Nephron (organoid): ENCODE data around the gene KIFAP3.
"Not testable (repeated sequence)": the region's sequence is repeated elsewhere in the genome, so short reads cannot be mapped to it uniquely, and the experiment has no call there.

Experiments
- H3K27ac Mint-ChIP-seq, 3 experiments: 2 replicates each; pipeline ENCODE4 v1.8.0; 2020; ENCODE audit warnings: mixed read lengths in 3 of 3, mild to moderate bottlenecking in 2 of 3, moderate library complexity in 1 of 3
- H3K27me3 Mint-ChIP-seq: 2 replicates; pipeline ENCODE4 v1.8.0; 2021; ENCODE audit warnings: low read depth, mild to moderate bottlenecking, moderate library complexity, mixed read lengths
- H3K36me3 Mint-ChIP-seq: 2 replicates; pipeline ENCODE4 v1.8.0; 2020; ENCODE audit warnings: low read depth, mixed read lengths
- H3K4me1 Mint-ChIP-seq: 2 replicates; pipeline ENCODE4 v1.8.0; 2020; ENCODE audit warnings: mixed read lengths
- H3K4me3 Mint-ChIP-seq, 3 experiments: 2 replicates each; pipeline ENCODE4 v1.8.0; 2020; ENCODE audit warnings: mild to moderate bottlenecking in 3 of 3, mixed read lengths in 3 of 3, moderate library complexity in 2 of 3
- H3K9me3 Mint-ChIP-seq: 2 replicates; pipeline ENCODE4 v1.8.0; 2020; ENCODE audit warnings: mixed read lengths
- TF ChIP-seq, protein P1 (sequence below), 3 experiments: fragments of 200-600 bp; sonication (generic); IDR thresholded peaks; one replicate each; pipeline ENCODE4 v1.5.0; 2021; ENCODE audit warnings: antibody characterized with exemption in 3 of 3; ENCODE audit not compliant: unreplicated experiment in 3 of 3

Gene KIFAP3

GRCh38 chr1:170017478-170017877, 57.0 kb downstream of the KIFAP3 start:
- no peaks in the 10 kb centered on the region for H3K27me3 Mint-ChIP-seq
- peaks cover 55% of the 10 kb centered on the region for H3K36me3 Mint-ChIP-seq
- no peak overlapping the region for H3K27ac Mint-ChIP-seq
- H3K4me1 Mint-ChIP-seq: no peaks in the 10 kb centered on the region
- TF ChIP-seq, protein P1, sequence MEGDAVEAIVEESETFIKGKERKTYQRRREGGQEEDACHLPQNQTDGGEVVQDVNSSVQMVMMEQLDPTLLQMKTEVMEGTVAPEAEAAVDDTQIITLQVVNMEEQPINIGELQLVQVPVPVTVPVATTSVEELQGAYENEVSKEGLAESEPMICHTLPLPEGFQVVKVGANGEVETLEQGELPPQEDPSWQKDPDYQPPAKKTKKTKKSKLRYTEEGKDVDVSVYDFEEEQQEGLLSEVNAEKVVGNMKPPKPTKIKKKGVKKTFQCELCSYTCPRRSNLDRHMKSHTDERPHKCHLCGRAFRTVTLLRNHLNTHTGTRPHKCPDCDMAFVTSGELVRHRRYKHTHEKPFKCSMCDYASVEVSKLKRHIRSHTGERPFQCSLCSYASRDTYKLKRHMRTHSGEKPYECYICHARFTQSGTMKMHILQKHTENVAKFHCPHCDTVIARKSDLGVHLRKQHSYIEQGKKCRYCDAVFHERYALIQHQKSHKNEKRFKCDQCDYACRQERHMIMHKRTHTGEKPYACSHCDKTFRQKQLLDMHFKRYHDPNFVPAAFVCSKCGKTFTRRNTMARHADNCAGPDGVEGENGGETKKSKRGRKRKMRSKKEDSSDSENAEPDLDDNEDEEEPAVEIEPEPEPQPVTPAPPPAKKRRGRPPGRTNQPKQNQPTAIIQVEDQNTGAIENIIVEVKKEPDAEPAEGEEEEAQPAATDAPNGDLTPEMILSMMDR (IDR thresholded peaks at IDR 0.05; ENCODE audit: unreplicated experiment in 3 of 3): no peak
- no peak overlapping the region for H3K4me3 Mint-ChIP-seq
- peaks cover 15% of the 10 kb centered on the region for H3K9me3 Mint-ChIP-seq

GRCh38 chr1:170012920-170013319, 61.6 kb downstream of the KIFAP3 start:
- TF ChIP-seq, protein P1 (IDR thresholded peaks at IDR 0.05; ENCODE audit: unreplicated experiment in 3 of 3): no peak
- Mint-ChIP-seq H3K9me3 (peaks cover 5% of the 10 kb centered on the region), H3K27me3 (no peaks in the 10 kb centered on the region), H3K4me1 (no peaks in the 10 kb centered on the region), H3K27ac (no peak overlapping the region), H3K4me3 (no peak overlapping the region), H3K36me3 (peaks cover 32% of the 10 kb centered on the region)

GRCh38 chr1:170010443-170010842, 64.1 kb downstream of the KIFAP3 start:
- Mint-ChIP-seq H3K4me1 (no peaks in the 10 kb centered on the region), H3K4me3 (no peak overlapping the region), H3K27ac (no peak overlapping the region), H3K9me3 (peaks cover 8% of the 10 kb centered on the region), H3K27me3 (no peaks in the 10 kb centered on the region), H3K36me3 (peaks cover 17% of the 10 kb centered on the region)
- TF ChIP-seq, protein P1 (IDR thresholded peaks at IDR 0.05; ENCODE audit: unreplicated experiment in 3 of 3): peak; percentile 49 to 63 (median 52)

DNA sequence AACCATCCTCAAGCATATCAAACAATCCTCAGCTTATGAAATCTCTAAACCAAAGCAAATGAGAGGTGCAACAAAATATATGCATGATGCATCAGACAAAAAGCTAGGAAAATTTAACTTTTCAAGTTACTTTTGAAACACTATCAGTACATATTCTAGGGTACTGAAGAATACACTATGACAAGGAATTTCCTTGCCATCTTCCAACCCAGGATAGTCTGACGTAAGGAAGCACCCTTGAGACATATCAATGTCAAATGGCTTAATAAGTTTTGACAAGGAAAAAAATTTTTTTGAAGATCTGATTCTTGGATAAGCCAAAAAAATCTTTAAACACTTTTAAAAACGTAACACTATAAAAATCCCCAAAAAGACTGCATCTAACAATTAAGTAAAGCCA, 64.9 kb downstream of the KIFAP3 start:
- Mint-ChIP-seq H3K27ac (no peak overlapping the region), H3K27me3 (no peaks in the 10 kb centered on the region), H3K4me3 (no peak overlapping the region), H3K4me1 (no peaks in the 10 kb centered on the region), H3K9me3 (peaks cover 8% of the 10 kb centered on the region), H3K36me3 (peaks cover 14% of the 10 kb centered on the region)
- TF ChIP-seq, protein P1 (IDR thresholded peaks at IDR 0.05; ENCODE audit: unreplicated experiment in 3 of 3): no peak

DNA sequence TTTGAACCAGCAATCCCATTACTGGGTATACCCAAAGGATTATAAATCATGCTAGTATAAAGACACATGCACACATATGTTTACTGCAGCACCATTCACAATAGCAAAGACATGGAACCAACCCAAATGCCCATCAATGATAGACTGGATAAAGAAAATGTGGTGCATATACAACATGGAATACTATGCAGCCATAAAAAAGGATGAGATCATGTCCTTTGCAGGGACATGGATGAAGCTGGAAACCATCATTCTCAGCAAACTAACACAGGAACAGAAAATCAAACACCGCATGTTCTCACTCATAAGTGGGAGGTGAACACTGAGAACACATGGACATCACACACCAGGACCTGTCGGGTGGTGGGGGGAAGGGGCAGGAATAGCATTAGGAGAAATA, 65.8 kb downstream of the KIFAP3 start:
- not testable (repeated sequence) for H3K4me1 Mint-ChIP-seq, H3K27me3 Mint-ChIP-seq, H3K9me3 Mint-ChIP-seq, H3K36me3 Mint-ChIP-seq, H3K4me3 Mint-ChIP-seq, H3K27ac Mint-ChIP-seq

DNA sequence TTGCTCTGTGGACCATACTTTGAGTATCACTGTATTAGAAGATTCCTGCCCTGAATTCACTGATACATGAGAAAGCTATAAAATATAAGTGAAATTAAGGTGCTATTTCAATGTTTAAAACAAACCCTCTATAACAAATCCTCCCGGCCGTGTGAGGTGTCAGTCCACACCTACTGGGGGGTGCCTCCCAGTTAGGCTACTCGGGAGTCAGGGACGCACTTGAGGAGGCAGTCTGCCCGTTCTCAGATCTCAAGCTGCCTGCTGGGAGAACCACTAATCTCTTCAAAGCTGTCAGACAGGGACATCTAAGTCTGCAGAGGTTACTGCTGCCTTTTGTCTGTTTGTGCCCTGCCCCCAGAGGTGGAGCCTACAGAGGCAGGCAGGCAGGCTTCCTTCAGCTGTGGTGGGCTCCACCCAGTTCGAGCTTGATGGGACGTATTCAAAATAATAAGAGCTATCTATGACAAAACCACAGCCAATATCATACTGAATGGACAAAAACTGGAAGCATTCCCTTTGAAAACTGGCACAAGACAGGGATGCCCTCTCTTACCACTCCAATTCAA, 71.1 kb downstream of the KIFAP3 start:
- not testable (repeated sequence) for H3K36me3 Mint-ChIP-seq, H3K27me3 Mint-ChIP-seq, H3K27ac Mint-ChIP-seq, H3K9me3 Mint-ChIP-seq, H3K4me3 Mint-ChIP-seq
- peaks cover 25% of the 10 kb centered on the region for H3K4me1 Mint-ChIP-seq

- H3K4me1 Mint-ChIP-seq: peaks cover 30% of the 10 kb centered on the region
- peaks cover 10% of the 10 kb centered on the region for H3K36me3 Mint-ChIP-seq
- TF ChIP-seq, protein P1 (IDR thresholded peaks at IDR 0.05; ENCODE audit: unreplicated experiment in 3 of 3): no peak
- peaks cover 3% of the 10 kb centered on the region for H3K27me3 Mint-ChIP-seq
- H3K4me3 Mint-ChIP-seq: no peak overlapping the region
- peak overlapping the region in 1 of 3 experiments; percentile 41 for H3K27ac Mint-ChIP-seq
- H3K9me3 Mint-ChIP-seq: no peaks in the 10 kb centered on the region
Observed at GRCh38 chr1:170001266-170001665, 73.2 kb downstream of the KIFAP3 start.
